G401.6 (cell line): ENCODE results near the gene GPAM.
"Not testable (repeated sequence)": the region's sequence is repeated elsewhere in the genome, so short reads cannot be mapped to it uniquely, and the experiment has no call there.

Experiments used
- FAIRE-seq: peaks from 2 replicates; lab custom pipeline; 2012; peaks lifted over from hg19 to GRCh38; lab: Jason Lieb, UNC

GPAM gene

GRCh38 chr10:112132435-112132834, 51.1 kb downstream of the GPAM start:
- FAIRE-seq = no peak

DNA sequence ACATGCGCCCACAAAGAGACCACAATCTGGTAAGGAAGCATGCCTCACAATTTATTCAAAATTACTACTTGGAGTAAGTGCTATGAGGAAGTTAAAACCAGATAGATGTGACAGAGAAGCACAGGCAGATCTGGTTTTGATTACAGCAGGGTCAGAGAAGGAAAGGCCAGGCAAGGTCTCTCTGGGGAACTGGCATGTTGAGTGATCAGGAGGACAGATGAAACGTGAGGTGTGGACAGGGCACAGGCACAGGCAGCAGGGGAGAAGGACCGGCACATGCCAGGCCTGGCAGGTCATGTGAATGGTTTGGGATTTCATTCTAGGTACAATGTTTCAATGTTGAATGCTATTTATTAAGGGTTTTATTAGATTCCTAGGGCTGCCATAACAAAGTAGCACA, 51.6 kb downstream of the GPAM start:
- FAIRE-seq = no peak

GRCh38 chr10:112131346-112131745, 52.2 kb downstream of the GPAM start:
- FAIRE-seq = no peak

DNA sequence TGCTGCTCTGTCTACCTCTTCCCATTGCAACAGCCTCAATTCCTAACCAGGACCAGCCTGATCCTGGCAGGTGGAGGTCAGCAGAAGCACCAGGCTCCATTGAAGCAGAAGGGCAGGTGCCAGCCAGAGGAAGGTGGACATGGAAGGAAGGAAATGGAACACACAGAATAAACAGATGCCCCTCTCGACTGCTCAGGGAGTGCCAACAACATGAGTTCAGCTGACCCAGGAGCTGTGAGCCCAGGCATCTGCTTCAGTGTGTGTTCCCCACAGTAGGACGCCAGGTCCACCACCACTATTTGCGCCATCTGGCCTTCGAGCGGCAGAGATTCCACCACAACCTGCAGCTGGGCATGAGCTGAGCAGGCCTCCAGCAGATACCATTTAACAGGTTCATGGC, 56.7 kb downstream of the GPAM start:
- FAIRE-seq = no peak

DNA sequence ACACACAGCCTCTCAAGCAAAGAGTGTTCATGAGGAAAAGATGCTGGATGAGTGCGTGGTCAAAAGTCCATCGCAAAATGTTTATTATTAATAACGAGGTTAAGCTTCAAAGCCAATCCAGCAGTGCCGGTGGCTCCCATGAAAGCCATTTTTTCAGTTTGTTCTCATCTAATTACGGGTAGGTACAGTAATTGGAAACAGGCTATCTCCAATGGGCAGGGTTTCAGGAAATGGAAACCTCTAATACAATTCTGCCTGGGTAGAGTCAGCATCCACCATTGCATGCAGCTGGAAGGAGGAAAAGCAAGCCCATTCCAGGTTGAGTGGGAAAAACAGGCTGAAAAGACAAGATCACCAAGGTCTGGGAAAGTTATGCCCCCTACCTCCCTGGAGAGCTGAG, 57.4 kb downstream of the GPAM start:
- FAIRE-seq = no peak

- no peak for FAIRE-seq
Measured at GRCh38 chr10:112124866-112125265, 58.7 kb downstream of the GPAM start.

- no peak for FAIRE-seq
Measured at GRCh38 chr10:112122827-112123226, 60.7 kb downstream of the GPAM start.

- FAIRE-seq = no peak
Measured at GRCh38 chr10:112120491-112120890, 63.1 kb downstream of the GPAM start.

- FAIRE-seq = no peak
Measured at GRCh38 chr10:112115781-112116385, 67.7 kb downstream of the GPAM start.

GRCh38 chr10:112109779-112110178, 73.8 kb downstream of the GPAM start:
- not testable (repeated sequence) for FAIRE-seq
